ENCODE measurements around the gene TNIK.

The TNIK gene

DNA sequence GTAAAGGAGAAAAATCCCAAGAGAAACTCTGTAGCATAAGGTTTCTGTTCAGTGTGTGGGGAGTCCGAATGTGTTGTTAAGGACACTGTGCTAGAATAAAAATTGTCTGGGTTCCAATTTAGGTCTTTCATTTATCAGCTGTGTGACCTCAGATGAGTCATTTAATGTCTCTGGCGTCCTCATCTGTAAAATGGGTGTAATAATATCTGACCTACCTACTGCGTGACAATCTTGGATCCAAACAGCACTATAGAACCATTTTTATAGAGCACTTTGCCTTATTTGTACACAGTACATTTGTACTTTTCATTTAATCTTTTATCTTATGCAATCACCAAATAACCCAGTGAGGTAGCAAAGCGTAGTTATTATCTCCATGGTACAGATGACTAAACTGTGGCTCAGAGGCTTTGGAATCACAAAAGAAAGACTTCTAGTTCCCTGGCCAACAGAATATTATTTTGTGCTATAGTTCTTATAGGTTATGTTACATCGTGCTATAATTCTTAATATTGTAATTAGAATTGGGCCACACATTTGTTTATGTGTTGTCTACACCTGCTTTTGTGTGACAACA lies 46.6 kb upstream of the TNIK start:
- Histone ChIP-seq H3K79me2 (ENCODE audit: insufficient read depth, low read length) (no peaks in the 10 kb centered on the region), H3K9ac (ENCODE audit: low read length) (no peak overlapping the region), H3F3A (ENCODE audit: insufficient read depth, low read length) (no peaks in the 10 kb centered on the region), H2AFZ (ENCODE audit: low read length) (no peak overlapping the region), H3K36me3 (ENCODE audit: insufficient read depth, low read length) (no peaks in the 10 kb centered on the region), H4K20me1 (ENCODE audit: insufficient read depth, low read length) (no peaks in the 10 kb centered on the region), H3K9me2 (ENCODE audit: low read depth, low read length) (no peaks in the 10 kb centered on the region), H3K4me3 (ENCODE audit: low read depth, low read length, poor library complexity, severe bottlenecking) (no peak overlapping the region), H3K4me1 (ENCODE audit: insufficient read depth, low read length, severe bottlenecking) (no peaks in the 10 kb centered on the region), H3K27me3 (ENCODE audit: insufficient read depth, low read length) (no peaks in the 10 kb centered on the region), H3K27ac (ENCODE audit: low read depth, low read length, poor library complexity, severe bottlenecking) (no peak overlapping the region), H3K4me2 (ENCODE audit: low read length) (no peak overlapping the region), H3K9me3 (ENCODE audit: low read length) (no peaks in the 10 kb centered on the region)
- TF ChIP-seq EZH2 (IDR thresholded peaks at IDR 0.05; ENCODE audit: borderline replicate concordance, low read length): no peak
- TF ChIP-seq, protein P1, sequence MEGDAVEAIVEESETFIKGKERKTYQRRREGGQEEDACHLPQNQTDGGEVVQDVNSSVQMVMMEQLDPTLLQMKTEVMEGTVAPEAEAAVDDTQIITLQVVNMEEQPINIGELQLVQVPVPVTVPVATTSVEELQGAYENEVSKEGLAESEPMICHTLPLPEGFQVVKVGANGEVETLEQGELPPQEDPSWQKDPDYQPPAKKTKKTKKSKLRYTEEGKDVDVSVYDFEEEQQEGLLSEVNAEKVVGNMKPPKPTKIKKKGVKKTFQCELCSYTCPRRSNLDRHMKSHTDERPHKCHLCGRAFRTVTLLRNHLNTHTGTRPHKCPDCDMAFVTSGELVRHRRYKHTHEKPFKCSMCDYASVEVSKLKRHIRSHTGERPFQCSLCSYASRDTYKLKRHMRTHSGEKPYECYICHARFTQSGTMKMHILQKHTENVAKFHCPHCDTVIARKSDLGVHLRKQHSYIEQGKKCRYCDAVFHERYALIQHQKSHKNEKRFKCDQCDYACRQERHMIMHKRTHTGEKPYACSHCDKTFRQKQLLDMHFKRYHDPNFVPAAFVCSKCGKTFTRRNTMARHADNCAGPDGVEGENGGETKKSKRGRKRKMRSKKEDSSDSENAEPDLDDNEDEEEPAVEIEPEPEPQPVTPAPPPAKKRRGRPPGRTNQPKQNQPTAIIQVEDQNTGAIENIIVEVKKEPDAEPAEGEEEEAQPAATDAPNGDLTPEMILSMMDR (IDR thresholded peaks at IDR 0.05; ENCODE audit: low read length): no peak

DNA sequence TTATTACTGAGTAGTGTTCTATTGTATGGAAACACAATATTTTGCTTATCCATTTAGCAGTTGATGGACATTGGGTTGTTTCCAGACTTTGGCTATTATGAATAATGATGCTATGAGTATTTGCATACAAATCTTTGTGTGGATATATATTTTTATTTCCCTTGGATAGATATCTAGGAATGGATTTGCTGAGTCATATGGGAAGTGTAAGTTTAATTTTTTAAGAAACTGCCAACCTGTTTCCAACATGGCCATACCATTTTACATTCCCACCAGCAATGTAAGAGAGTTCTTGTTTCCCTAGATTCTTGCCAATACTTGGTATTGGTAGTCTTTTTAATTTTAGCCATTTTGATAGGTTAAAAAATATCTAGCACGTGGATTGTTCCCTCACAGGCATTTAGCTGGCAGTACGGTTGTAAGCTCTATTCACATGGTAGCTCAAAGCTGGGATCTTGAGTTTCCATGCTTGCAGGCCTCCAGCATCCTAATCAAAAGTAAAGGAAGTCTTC lies 45.7 kb upstream of the TNIK start:
- no peak overlapping the region for H3K9ac ChIP-seq (ENCODE audit: low read length)
- no peak for TF ChIP-seq EZH2 (IDR thresholded peaks at IDR 0.05; ENCODE audit: borderline replicate concordance, low read length)
- TF ChIP-seq, protein P1 (IDR thresholded peaks at IDR 0.05; ENCODE audit: low read length): no peak
- H3K4me2 ChIP-seq (ENCODE audit: low read length): no peak overlapping the region
- H3K4me1 ChIP-seq (ENCODE audit: insufficient read depth, low read length, severe bottlenecking): no peaks in the 10 kb centered on the region
- no peaks in the 10 kb centered on the region for H4K20me1 ChIP-seq (ENCODE audit: insufficient read depth, low read length)
- no peaks in the 10 kb centered on the region for H3K36me3 ChIP-seq (ENCODE audit: insufficient read depth, low read length)
- H3K9me3 ChIP-seq (ENCODE audit: low read length): no peaks in the 10 kb centered on the region
- no peaks in the 10 kb centered on the region for H3F3A ChIP-seq (ENCODE audit: insufficient read depth, low read length)
- no peak overlapping the region for H3K27ac ChIP-seq (ENCODE audit: low read depth, low read length, poor library complexity, severe bottlenecking)
- H3K9me2 ChIP-seq (ENCODE audit: low read depth, low read length): no peaks in the 10 kb centered on the region
- no peaks in the 10 kb centered on the region for H3K79me2 ChIP-seq (ENCODE audit: insufficient read depth, low read length)
- H3K27me3 ChIP-seq (ENCODE audit: insufficient read depth, low read length): no peaks in the 10 kb centered on the region
- no peak overlapping the region for H2AFZ ChIP-seq (ENCODE audit: low read length)
- H3K4me3 ChIP-seq (ENCODE audit: low read depth, low read length, poor library complexity, severe bottlenecking): no peak overlapping the region

DNA sequence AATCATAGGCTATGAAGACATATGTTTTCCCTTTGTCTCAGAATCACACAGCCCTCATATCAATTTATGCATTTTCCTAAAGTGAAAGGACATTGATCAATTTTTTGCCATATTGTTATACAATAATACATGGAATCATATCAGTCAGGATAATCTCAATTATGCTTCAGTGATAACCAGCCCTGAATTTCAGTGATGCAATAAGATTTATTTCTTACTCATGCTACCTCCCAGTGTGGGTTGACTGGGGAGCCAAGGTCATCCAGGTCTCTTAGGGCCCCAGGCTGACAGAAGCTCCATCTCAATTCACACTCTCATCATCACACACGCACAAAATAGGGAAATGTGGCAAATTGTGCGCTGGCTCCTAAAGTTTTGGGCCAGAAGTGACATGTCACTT lies 44.2 kb upstream of the TNIK start:
- no peaks in the 10 kb centered on the region for H3K9me3 ChIP-seq (ENCODE audit: low read length)
- H3K4me1 ChIP-seq (ENCODE audit: insufficient read depth, low read length, severe bottlenecking): no peaks in the 10 kb centered on the region
- H3K36me3 ChIP-seq (ENCODE audit: insufficient read depth, low read length): no peaks in the 10 kb centered on the region
- H3K79me2 ChIP-seq (ENCODE audit: insufficient read depth, low read length): no peaks in the 10 kb centered on the region
- H3K27ac ChIP-seq (ENCODE audit: low read depth, low read length, poor library complexity, severe bottlenecking): no peak overlapping the region
- no peak overlapping the region for H2AFZ ChIP-seq (ENCODE audit: low read length)
- no peak overlapping the region for H3K4me2 ChIP-seq (ENCODE audit: low read length)
- no peak overlapping the region for H3K4me3 ChIP-seq (ENCODE audit: low read depth, low read length, poor library complexity, severe bottlenecking)
- no peaks in the 10 kb centered on the region for H3K9me2 ChIP-seq (ENCODE audit: low read depth, low read length)
- H4K20me1 ChIP-seq (ENCODE audit: insufficient read depth, low read length): no peaks in the 10 kb centered on the region
- H3K27me3 ChIP-seq (ENCODE audit: insufficient read depth, low read length): no peaks in the 10 kb centered on the region
- no peaks in the 10 kb centered on the region for H3F3A ChIP-seq (ENCODE audit: insufficient read depth, low read length)
- no peak overlapping the region for H3K9ac ChIP-seq (ENCODE audit: low read length)
- TF ChIP-seq EZH2 (IDR thresholded peaks at IDR 0.05; ENCODE audit: borderline replicate concordance, low read length): no peak
- TF ChIP-seq, protein P1 (IDR thresholded peaks at IDR 0.05; ENCODE audit: low read length): no peak

Data from OCI-LY1 (cell line).